Caco-2 (cell line): ENCODE results near the gene ACKR2. TPM values are rescaled to one million over a fixed set of nuclear protein-coding genes. Genes with fewer than 3 reads are reported as not detected.

Experiments
- BruUV-seq: library from RNA; stranded (reverse); fragments of 400-500 nt; replicated peaks from 2 replicates; lab custom pipeline; 2021; lab: Mats Ljungman, UMichigan
- CTCF ChIA-PET: fragments of 300-600 bp; sonication (Branson Sonifier 250); formaldehyde crosslinking; loops from one replicate; lab custom pipeline; 2022; ENCODE audit warnings: antibody characterized with exemption; lab: Charles Lee
- POLR2A ChIA-PET: fragments of 300-600 bp; sonication (Branson Sonifier 250); formaldehyde crosslinking; loops from one replicate; lab custom pipeline; 2022; ENCODE audit warnings: antibody characterized with exemption; lab: Charles Lee
- DNase-seq, 2 experiments: peaks; one replicate each; pipeline versions ENCODE4 v3.0.0 to v3.0.0-alpha.2; 2020 to 2022
- H3K27me3 ChIP-seq: replicated peaks from 2 replicates; pipeline ENCODE4 v1.6.0; 2011; ENCODE audit warnings: low read length; ENCODE audit not compliant: control insufficient read depth, insufficient read depth
- H3K36me3 ChIP-seq: 2 replicates; pipeline ENCODE4 v1.5.1; 2011; ENCODE audit warnings: low read length; ENCODE audit not compliant: control insufficient read depth, insufficient read depth
- H3K4me1 ChIP-seq: fragments of 250-450 bp; sonication (Bioruptor Pico); 2 replicates; pipeline ENCODE4 v1.5.1; 2020; ENCODE audit warnings: mild to moderate bottlenecking
- H3K4me3 ChIP-seq: 2 replicates; pipeline ENCODE4 v1.5.1; 2011; ENCODE audit warnings: low read depth, mild to moderate bottlenecking, control low read depth, low read length
- H3K9me3 ChIP-seq: fragments of 250-450 bp; sonication (Bioruptor Pico); 2 replicates; pipeline ENCODE4 v1.5.1; 2020; ENCODE audit warnings: mild to moderate bottlenecking, moderate library complexity
- H3K27ac Mint-ChIP-seq: one replicate; pipeline ENCODE4 v1.8.0; 2022; ENCODE audit warnings: mixed read lengths; ENCODE audit not compliant: unreplicated experiment
- H3K27me3 Mint-ChIP-seq: one replicate; pipeline ENCODE4 v1.8.0; 2022; ENCODE audit warnings: mixed read lengths; ENCODE audit not compliant: insufficient read depth, unreplicated experiment
- H3K36me3 Mint-ChIP-seq: one replicate; pipeline ENCODE4 v1.8.0; 2022; ENCODE audit warnings: mild to moderate bottlenecking, mixed read lengths; ENCODE audit not compliant: insufficient read depth, unreplicated experiment
- H3K4me1 Mint-ChIP-seq: one replicate; pipeline ENCODE4 v1.8.0; 2022; ENCODE audit warnings: low read depth, mixed read lengths; ENCODE audit not compliant: unreplicated experiment
- H3K4me3 Mint-ChIP-seq: one replicate; pipeline ENCODE4 v1.8.0; 2022; ENCODE audit warnings: mild to moderate bottlenecking, moderate library complexity, mixed read lengths; ENCODE audit not compliant: unreplicated experiment
- H3K9me3 Mint-ChIP-seq: one replicate; pipeline ENCODE4 v1.8.0; 2022; ENCODE audit warnings: mixed read lengths; ENCODE audit not compliant: unreplicated experiment
- intact Hi-C: fragments of 100-400 bp; cut with micrococcal nuclease; formaldehyde crosslinking; loops from one replicate; pipeline ENCODE4 v1.10.0; 2022; ENCODE audit not compliant: unreplicated experiment
- total RNA-seq: library from RNA; stranded (reverse); gene quantifications from 2 replicates; pipeline ENCODE4 v1.2.3, GENCODE V29; 2022
- TF ChIP-seq, protein P1 (sequence below), 2 experiments: fragments of 200-600 bp in 1 of 2; IDR thresholded peaks; 1 replicate in 1 of 2; 2 replicates in 1 of 2; pipeline versions ENCODE4 v1.5.1 to v1.8.0; 2011 to 2022; ENCODE audit warnings: antibody characterized with exemption in 1 of 2, control low read depth in 1 of 2, inconsistent platforms in 1 of 2, low read depth in 1 of 2, low read length in 1 of 2, mild to moderate bottlenecking in 1 of 2, moderate library complexity in 1 of 2; ENCODE audit not compliant: insufficient read depth in 1 of 2, severe bottlenecking in 1 of 2, unreplicated experiment in 1 of 2

The ACKR2 gene
- total RNA-seq, 1 experiment from 2014 or later: 3.5 TPM

GRCh38 chr3:42914771-42915515, 105.7 kb downstream of the ACKR2 start:
- peaks cover 47% of the 10 kb centered on the region for H3K36me3 Mint-ChIP-seq
- peak in 1 of 2 experiments; percentile 9 for DNase-seq
- H3K9me3 Mint-ChIP-seq: peaks cover 45% of the 10 kb centered on the region
- Histone ChIP-seq H3K4me1 (no peaks in the 10 kb centered on the region; the same call in 1 of the 2 replicates), H3K36me3 (no peaks in the 10 kb centered on the region; the same call in 1 of the 2 replicates), H3K4me3 (no peak overlapping the region), H3K27me3 (no peaks in the 10 kb centered on the region), H3K9me3 (peaks cover 57% of the 10 kb centered on the region)
- BruUV-seq: no TSS peak
- H3K27me3 Mint-ChIP-seq: no peaks in the 10 kb centered on the region
- POLR2A ChIA-PET: no interaction called here
- H3K4me3 Mint-ChIP-seq: no peak overlapping the region
- CTCF ChIA-PET: no interaction called here
- no peaks in the 10 kb centered on the region for H3K4me1 Mint-ChIP-seq
- no peak overlapping the region for H3K27ac Mint-ChIP-seq
- TF ChIP-seq, protein P1, sequence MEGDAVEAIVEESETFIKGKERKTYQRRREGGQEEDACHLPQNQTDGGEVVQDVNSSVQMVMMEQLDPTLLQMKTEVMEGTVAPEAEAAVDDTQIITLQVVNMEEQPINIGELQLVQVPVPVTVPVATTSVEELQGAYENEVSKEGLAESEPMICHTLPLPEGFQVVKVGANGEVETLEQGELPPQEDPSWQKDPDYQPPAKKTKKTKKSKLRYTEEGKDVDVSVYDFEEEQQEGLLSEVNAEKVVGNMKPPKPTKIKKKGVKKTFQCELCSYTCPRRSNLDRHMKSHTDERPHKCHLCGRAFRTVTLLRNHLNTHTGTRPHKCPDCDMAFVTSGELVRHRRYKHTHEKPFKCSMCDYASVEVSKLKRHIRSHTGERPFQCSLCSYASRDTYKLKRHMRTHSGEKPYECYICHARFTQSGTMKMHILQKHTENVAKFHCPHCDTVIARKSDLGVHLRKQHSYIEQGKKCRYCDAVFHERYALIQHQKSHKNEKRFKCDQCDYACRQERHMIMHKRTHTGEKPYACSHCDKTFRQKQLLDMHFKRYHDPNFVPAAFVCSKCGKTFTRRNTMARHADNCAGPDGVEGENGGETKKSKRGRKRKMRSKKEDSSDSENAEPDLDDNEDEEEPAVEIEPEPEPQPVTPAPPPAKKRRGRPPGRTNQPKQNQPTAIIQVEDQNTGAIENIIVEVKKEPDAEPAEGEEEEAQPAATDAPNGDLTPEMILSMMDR (IDR thresholded peaks at IDR 0.05; ENCODE audit: insufficient read depth in 1 of 2, low read depth in 1 of 2, low read length in 1 of 2, severe bottlenecking in 1 of 2, unreplicated experiment in 1 of 2): no peak
- intact Hi-C loops: no loop called here

Other genes with a start within 250 kb of the ACKR2 start
- gene SEC22C, start 227.5 kb upstream of the ACKR2 start, total RNA-seq: 33.4 and 36.4 TPM in 2 replicates
- 37.3 and 38.7 TPM in 2 replicates for gene SS18L2, start 218.6 kb upstream of the ACKR2 start, total RNA-seq
- 66.6 and 67.9 TPM in 2 replicates for gene NKTR, start 208.8 kb upstream of the ACKR2 start, total RNA-seq
- gene ZBTB47, start 155.7 kb upstream of the ACKR2 start, total RNA-seq: 4.8 and 5.2 TPM in 2 replicates
- gene KLHL40, start 123.9 kb upstream of the ACKR2 start, total RNA-seq: not detected in 2 replicates
- not detected in 2 replicates for gene HHATL, start 106.6 kb upstream of the ACKR2 start, total RNA-seq
- gene CCDC13, start 36.2 kb upstream of the ACKR2 start, total RNA-seq: 0.82 and 1.4 TPM in 2 replicates
- 108 and 112 TPM in 2 replicates for gene HIGD1A, start 5.0 kb upstream of the ACKR2 start, total RNA-seq
- gene CYP8B1, start 66.4 kb downstream of the ACKR2 start, total RNA-seq: not detected in 2 replicates
- 10.3 and 13.4 TPM in 2 replicates for gene ZNF662, start 96.7 kb downstream of the ACKR2 start, total RNA-seq
- 0.16 TPM in 1 of 2 replicates, not detected in the other for gene GASK1A, start 169.9 kb downstream of the ACKR2 start, total RNA-seq